Activated CD8-positive, alpha-beta memory T cell treated with anti-CD3 and anti-CD28 coated beads, Interleukin-2, amount 50 U/mL, for 4 hours (primary cell): ENCODE data around the gene PTPN5.
A peak's percentile ranks its signal among the peaks of the same experiment; 100 is the strongest.

ENCODE experiments used
- DNase-seq: peaks from one replicate; pipeline ENCODE4 v3.0.0-alpha.2; 2020

PTPN5 gene

DNA sequence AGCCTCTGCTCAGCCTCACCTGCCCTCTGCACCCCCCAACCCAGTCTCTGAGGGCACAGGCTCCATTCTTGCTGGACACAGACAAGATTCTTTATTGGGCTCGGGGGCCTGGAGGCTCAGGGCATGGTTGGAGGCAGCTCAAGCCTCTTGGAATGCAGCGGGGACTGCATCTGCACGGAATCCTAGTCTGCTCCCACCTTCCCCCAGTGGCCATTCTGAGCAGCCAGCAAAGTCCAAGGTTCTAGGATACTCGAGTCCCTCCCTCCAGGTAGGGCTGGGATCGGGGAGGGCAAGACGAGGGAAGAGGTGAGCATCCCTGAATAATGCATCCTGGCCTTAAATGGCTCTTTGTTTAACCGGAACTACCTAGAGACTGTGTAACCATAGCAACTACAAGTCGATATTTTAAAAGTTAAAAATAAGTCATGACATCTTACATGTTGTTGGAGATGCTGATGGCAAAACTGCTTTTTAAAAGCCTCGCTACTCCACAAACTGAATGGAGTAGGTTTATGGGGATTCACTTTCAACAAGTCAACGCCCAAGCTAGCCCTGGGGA lies 54.9 kb downstream of the PTPN5 start:
- no peak for DNase-seq

DNA sequence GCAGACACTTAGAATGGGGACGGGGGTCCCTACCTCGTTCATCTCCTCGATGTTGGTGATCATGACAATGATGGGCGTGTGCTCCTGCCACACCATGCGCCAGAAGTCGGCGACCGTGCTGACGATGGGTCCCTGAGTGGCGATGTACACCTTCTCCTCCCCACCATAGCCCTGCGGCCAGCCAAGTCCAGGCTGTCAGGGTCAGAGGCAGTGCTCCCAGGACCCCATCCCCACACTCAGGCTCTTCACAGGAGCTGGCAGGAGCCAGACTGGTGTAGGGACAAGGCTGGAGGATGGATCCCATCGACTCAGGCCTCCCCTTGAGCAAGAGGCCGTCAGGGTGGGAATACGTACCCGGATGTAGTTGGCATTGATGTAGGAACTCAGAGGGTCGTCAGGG lies 58.4 kb downstream of the PTPN5 start:
- DNase-seq, result no peak

DNA sequence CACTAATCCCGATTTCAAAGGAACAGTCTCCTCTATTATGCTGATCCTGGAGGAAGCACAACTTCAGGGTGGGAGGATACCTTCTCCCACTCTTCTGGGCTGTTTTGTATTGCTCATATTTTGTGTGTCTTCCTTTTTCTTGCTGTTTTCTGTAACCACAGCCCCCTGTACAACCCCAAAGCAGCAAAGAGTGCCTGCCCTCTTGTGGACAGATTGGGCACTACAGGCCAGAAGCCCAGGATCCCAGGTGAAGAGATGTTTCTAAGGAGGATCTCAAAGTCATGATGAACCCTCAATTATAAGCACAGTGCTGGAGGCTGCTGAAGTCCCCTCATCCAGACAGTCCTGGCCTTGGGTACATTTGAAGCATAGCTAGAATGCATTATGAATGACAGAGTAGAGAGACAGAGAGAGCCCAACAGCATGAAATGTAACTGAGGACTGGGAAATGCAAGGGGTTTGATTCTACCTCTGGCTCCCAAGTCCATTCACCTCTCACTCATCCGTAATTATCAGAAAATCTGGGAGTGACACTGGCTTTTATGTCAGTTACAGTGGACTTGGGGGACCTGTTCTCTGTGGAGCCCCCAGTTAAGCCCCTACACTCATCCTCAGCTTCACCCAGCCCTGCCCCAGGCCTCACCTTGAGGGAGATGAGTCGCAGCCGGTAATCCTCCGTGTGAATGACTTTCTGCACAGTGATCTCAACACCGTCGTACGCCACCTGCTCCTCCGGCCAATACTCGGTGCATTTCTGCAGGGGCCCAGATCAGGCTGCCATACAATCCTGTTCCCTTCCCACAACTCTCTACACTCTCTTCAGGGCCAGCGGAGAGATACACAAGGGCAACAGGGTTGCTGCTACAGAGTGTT lies 59.4 kb downstream of the PTPN5 start:
- peak; percentile 80 for DNase-seq

DNA sequence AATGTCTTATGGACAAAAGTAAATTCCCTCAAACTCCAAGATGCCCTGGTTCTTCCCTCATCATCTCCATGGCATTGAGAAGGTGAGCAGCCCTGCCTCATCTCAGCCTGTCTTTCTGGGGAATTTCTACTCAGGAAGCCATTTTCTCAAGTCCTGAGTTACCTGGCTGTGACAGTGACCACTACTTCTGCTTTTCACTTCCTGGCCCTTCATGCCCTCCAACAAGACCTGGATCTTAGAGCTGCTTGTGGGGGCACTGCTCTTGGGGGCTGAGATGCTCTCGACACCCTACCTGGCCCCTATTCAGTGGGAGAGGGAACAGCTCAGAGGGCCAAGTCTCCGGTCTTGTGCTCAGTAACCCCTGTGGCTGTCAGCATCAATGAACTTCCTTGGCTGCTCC lies 60.2 kb downstream of the PTPN5 start:
- DNase-seq, result no peak

DNA sequence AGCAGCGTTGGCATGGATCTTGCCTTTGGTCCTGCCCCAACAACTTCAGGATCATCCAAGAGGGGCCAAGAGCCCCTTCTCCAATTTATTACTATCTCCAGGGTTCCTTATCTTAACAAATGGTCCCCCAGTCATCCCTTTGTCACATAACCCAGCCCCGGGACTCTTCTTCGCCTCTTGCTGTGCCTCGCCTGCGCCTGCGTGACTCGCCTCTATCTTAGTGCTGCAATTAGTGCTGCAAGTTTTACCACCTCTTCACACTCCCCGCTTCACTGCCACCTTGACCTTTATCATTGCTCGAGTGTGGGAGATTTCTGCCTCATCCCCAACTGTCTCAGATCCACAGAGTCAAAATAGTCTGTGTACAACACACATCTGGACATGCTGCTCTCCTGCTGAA lies 61.6 kb downstream of the PTPN5 start:
- DNase-seq, result no peak

DNA sequence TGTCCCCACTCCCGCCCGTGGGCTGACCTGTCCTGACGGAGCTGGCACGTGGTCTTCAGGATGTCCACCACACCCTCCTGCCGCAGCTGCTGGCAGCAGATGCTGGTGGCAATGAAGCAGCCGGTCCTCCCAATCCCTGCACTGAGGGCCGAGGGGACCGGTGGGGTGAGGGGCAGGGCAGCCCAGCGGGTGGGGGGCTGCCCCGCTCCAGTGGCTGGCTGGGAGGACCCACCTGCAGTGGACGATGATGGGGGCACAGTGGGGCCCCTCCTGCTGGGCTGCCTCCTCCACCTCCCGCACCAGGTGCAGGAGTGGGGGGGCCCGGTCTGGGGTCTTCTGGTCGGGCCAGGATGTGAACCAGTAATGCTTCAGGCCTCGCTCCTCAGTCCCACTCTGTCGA lies 62.2 kb downstream of the PTPN5 start:
- DNase-seq, result no peak

DNA sequence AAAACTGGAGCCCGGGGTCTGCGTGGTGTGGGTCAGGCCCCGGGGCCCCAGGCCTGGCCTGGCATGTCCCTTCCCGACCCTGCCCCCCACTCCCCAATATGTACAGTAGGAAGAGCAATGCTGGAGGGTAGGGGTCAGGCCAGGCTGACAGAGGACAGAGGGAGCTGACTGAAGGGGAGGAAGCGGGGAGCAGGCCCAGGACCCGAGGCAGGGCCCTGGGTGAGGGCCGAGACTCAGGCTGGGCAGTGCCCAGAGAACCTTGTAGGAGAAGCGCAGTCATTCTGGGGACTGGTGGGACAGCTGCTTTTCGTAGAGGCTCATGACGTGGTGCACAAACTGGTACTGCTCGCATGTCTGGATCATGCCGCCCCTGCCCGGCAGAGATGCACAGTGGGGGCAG lies 62.9 kb downstream of the PTPN5 start:
- no peak for DNase-seq

DNA sequence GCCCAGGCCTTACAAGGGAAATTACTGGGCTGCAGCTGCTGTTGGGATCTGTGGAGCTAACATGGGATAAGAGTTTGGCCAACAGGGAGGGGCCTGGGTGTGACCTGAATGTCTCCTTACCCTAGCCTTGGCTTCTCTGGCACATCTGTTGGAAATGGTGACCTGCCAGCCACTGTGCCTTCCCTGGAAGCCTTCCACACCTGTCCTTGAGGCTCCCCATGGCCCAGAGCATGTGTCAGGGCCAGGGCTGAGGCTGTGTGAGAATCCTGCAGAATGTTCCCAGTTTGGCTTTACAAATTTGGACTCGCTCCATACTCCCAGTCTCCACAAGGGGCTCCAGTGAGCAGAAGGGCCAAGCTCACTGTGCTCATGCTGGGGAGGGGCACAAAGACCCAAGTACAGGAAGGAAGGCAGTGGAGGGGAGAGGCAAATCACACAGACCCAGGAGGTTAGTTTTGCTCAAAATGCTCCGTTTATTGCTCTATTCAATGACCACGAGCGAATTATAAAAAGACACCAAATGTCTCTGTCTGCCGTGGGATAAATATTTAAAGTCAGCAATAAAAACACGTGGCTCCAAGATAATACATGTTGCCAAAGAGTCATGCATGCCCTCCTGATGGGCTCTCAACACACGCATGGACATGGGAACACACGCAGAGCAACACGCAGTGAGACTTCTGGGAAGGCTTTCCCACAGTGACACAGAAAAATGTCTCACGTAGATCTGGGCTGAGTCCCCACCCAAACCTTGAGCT lies 63.9 kb downstream of the PTPN5 start:
- DNase-seq, result peak; percentile 55

DNA sequence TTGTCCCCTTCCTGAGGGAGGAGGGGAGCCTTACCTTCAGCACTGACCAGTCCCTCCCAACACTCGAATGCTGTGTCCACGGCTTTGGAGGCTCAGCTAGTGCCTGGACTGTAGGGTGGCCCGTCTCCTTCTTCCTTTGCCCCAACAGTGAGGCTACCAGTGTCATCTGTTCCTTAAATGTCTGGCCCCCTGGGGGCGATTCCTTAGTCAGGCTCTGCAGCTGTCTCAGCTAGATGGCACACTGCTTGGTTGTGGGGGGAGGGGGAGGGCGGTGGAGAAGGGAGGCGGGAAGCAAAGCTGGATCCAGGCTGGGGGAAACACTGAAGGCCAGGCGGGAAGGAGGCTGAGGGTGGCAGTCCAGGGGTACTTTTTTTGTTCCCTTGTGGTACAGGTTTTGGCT lies 65.6 kb downstream of the PTPN5 start, which contains the start of gene IGSF22:
Gene IGSF22, minus strand, starts transcription at position 149 of the 400 bp plus-strand sequence. CDS start 1,952 bp downstream, outside the sequence.
- DNase-seq, result no peak

DNA sequence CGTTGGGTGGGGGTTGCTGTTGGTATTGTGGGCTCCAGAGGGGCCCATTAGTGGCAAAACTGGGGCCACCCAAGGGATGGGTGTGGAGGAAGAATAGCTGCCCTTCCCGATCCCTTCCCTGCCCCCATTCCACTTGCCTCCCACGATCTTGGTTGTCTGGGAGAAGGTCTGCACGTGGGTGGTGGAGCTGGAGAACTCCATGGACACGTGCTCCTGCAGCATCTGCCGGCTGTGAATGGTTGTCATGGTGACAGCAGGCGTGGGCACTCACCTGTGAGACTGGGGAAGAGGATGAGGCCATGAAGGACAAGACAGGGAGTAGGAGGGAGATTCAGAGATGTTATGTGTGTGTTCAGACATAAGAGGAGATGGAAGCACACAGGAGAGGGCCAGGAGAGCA lies 67.6 kb downstream of the PTPN5 start:
- no peak for DNase-seq

DNA sequence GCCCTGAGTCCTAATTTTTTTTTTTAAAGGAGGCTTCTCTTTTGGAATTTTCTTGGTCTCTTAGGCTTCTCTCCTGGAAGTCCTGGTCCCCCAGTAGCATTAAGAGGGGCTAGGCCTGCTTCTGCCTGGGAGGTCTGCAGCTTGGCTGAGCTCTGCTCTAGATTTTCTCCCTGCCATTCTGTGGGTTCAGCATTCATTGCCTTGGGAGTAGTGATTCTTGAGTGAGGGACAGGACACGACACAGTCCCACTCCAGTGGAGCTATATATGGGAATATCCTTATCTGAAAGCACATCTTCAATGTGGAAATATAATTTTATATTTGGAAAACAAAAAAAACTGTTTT lies 69.3 kb downstream of the PTPN5 start:
- DNase-seq, result no peak

DNA sequence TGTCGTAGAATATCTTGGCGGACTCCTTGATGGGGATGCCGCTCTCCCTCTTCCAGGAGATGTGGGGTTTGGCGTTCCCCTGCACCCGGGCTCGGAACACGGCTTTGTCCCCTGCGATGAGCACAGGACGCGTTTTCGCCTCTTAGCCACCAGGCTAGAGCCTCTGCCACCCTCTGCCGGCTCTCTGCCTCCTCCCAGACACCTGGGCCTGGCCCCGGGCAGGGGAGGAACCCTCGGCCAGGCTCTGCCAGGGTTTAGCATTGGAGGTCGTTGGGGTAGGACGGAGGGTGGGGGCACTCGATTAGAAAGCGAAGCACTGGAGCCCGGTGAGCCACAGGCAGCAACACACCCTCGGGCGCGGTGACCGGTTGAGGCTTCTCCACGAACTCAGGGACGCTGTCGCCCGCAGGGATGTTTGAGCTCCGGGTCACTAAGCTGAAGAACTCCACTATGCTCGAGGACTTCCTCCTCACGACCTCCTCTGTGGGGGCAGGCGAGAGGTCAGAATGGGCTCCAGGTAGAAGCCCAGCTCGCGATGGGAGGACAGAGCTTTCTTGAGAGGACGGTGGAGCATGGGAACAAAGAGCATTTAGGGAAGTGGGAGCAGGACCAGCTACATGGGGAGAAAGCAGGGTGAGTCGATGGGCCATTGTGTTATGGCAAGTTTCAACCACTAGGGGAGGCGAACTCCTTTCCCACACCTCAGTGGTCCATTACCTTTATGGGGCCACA lies 69.9 kb downstream of the PTPN5 start:
- peak; percentile 52 for DNase-seq

DNA sequence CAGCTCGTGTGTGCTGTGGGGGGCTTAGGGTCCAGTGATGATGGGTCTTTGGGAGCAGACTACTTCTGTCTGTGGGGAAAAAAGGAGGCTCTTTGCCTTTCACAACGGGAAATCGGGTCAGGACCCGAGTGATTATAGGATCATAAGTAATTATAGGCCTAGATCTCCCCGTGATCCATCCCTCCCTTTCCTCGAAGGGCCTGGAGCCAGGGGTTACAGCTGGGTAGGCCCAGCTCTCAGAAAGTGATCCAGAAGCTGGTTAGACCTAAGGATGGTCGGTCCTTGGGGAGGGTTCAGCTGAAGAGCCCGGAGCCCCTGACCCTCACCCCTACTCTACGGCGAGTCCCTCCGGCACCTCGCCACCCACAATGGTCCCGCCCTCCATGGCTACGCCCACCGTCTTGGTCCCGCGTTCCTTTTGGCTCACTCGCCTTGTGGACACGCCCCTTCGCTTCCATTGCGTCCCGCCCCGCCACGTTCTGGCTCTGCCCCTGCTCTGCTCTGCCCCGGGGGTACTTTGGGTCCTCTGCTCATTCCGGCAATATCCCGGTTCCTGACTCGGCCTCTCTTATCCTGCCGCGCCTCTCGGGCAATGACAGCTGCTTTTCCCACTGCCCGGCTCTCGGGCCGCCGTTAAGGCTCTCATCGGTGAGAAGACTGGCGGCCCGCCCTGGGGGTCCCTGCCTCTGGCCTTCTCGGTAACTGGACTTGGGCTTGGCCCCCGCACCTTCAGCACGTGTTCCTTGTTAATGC lies 70.6 kb downstream of the PTPN5 start:
- DNase-seq, result peak; percentile 88

DNA sequence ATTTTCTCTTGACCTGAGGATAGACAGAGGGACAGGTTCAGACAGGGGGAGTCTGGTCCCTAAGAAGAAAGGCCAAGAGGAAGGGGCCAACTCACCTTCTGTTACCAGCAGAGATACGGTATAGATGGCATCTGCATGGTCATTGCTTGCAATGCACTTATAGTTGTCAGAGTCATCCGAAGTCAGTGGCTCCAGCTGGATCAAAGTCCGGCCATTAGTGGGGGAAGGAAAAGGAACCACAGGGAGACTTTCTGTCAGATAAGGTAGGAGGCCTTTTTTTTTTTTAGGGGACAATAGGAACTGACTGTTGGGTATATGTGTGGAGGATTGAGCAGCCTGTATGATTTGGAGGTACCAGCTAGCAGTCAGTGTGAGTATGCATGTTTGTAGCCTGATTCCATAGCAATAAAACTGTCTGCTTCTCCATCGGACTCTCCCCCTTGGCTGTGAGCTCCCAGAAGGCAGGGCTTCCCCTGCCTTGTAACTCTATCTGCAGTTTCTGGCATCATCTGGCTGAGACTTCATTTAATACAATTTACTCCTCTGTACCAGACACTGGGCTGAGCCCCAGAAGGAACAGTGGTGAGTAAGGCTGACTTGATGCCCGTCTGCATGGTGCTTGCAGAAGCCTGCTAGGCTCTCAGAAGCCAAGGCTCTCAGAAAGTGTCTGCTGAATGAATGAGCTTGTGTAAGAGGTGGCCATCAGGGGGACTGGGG lies 71.3 kb downstream of the PTPN5 start:
- DNase-seq, result no peak

DNA sequence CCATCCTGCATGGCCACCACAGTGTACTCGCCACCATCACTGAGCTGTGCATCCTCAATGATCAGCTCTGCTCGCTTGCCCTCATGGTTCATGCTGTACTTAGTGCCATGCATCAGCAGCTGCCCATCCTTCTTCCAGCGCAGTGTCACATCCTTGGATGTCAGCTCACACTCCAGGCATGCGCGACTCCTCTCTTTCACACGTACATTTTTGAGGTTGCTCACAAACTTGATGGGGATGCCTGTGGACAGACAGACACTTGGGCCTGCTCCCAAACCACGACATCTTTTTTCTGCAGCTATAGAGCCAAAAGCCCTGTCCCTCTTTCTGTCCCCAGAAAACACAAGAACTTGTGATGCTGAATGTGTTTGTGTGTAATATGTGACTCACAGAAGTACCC lies 76.1 kb downstream of the PTPN5 start:
- DNase-seq, result no peak

DNA sequence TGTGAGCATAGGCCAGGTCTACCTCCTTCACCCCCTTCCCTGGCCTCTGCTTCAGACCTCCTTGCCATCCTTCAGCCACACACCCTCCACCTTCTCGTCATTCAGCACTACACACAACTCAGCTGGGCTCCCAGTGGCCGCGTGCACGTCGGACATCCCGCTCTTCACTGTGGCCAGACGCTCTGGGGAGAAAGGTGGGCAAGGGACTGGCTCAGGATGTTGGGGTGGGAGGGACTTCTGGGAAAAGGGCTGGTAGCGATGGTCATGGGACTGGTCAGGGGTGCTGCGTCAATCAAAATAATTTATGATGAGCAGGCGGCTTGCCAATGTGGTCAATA lies 77.2 kb downstream of the PTPN5 start:
- no peak for DNase-seq

DNA sequence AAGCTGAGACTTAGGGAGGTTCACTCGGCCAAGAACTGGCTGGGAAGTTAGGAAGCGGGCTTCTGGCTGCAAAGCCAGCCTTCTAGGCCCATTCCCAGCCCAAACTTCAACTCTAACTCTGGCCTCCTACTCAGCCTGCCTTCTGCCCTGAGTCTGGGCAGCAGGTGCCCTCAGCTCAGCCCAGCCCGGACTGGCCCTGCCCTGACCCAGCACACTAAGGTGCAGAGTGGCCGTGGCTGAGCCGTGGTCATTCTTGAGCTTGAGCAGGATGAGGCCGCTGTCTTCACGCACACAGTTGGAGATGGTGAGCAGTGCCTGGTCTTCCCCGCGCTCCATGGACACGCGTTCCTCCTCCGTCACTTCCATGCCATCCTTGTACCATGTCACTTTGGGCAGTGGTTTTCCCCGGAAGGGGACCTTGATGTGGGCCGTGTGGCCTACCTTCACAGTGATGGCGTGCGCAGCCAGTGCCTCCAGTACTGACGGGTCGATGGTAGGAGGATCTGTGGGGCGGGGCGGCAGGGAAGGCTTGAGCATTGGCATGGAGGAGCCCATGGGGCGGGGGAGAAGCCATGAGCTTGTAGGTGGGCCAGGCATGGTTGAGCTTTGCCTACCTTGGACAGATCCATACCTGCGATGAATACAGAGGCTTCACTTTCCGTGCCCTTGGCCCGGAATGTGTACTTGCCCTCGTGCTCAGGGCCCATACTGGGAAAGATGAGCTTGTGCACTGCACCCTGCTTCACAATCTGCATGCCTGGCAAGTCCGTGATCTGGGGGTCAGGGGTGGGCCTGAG lies 77.8 kb downstream of the PTPN5 start:
- no peak for DNase-seq

DNA sequence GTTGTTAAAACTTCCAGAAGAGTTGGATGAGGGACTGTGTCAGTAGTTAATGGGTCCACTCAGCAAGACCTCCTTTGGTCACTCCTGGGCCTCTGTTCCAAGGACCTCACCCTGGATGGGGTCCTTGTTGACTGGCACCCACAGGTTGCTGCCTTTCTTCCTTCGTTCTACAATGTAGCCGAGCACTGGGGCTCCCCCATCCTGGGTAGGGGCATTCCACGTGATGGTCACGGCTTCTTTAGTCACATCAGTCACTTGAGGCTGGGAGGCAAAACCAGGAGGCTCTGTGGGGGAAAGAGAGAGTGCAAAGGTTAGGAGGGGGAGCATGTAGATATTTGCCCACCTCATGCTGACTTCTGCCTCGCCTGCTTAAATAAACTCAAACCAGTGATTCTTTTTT lies 81.1 kb downstream of the PTPN5 start:
- DNase-seq, result no peak

DNA sequence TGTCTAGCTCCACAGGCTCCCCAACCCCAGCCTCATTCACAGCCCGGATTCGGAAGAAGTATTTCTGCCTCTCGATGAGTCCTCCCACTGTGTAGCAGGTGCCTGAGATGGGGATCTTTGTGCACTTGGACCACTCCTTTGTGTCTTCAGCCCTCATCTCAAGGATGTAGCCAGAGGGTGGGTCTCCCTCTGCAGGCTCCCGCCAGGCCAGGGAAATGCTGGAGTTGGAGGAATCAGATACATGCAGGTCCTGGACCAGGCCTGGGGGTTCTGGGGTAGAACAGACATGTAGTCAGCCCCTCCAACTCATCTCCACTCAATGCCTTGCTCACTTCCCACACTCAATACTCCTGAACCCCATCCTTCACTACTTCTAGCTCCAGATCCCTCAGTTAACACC lies 82.2 kb downstream of the PTPN5 start:
- DNase-seq, result no peak

DNA sequence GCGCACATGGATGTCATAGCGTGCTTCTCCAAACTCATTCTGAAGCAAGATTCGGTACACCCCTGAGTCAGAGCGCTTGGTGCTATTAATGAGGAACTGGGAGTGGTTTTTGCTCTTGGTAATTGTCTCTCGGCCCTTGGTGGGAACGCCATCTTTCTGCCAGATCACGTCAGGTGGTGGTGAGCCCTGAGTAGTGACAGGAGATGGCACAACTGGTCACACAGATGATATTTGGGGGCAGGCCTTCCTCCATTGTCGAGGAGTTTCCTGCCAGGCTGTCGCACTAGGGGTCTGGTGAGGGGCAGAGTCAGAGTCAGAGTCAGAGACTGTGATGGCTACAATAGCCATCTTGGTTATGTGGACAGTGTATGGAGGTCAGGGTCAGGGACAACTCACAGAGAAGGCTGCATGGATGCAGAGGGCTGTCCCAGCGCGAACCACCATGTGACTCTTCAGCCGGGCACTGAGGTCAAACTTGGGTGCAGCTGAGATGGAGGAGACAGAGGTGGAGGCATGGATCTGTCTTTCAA lies 83.7 kb downstream of the PTPN5 start:
- DNase-seq, result no peak
